Mammary epithelial cell (primary cell): ENCODE data around the gene BCAM.

Source experiments
- CTCF ChIP-seq, 2 donors: IDR thresholded peaks in 1 of 2; conservative IDR thresholded peaks in 1 of 2; 2 replicates each; pipeline ENCODE4 v1.5.1; 2011 to 2012; ENCODE audit warnings: inconsistent platforms in 2 of 2, low read length in 2 of 2, mild to moderate bottlenecking in 2 of 2, control low read depth in 1 of 2, low read depth in 1 of 2; ENCODE audit not compliant: insufficient read depth in 1 of 2; ENCODE audit errors: extremely low read depth in 1 of 2
- EZH2 ChIP-seq: IDR thresholded peaks from 2 replicates; pipeline ENCODE4 v1.6.1; 2012; ENCODE audit warnings: low read length, inconsistent platforms, borderline replicate concordance

- TF ChIP-seq CTCF (conservative IDR thresholded peaks at IDR 0.05 in 1 of 2, IDR thresholded peaks at IDR 0.05 in 1 of 2; ENCODE audit: extremely low read depth in 1 of 2, insufficient read depth in 1 of 2, low read depth in 1 of 2, low read length in 2 of 2) (no peak), EZH2 (no peak)
These were observed 9.1 kb upstream of the BCAM start for GRCh38 chr19:44799627-44800346.
